IPS-18c (cell line): Measurements from ENCODE around the gene LONP1.

Experiments used
- H3K4me3 ChIP-seq: 2 replicates; pipeline ENCODE4 v1.7.0; 2013; ENCODE audit warnings: low read depth, mild to moderate bottlenecking, low read length, moderate library complexity; ENCODE audit not compliant: insufficient read depth
- H3K9me3 ChIP-seq: one replicate; pipeline ENCODE4 v1.6.1; 2013; ENCODE audit warnings: mild to moderate bottlenecking, low read length, moderate library complexity; ENCODE audit not compliant: control insufficient read depth, insufficient read depth

Gene LONP1

DNA sequence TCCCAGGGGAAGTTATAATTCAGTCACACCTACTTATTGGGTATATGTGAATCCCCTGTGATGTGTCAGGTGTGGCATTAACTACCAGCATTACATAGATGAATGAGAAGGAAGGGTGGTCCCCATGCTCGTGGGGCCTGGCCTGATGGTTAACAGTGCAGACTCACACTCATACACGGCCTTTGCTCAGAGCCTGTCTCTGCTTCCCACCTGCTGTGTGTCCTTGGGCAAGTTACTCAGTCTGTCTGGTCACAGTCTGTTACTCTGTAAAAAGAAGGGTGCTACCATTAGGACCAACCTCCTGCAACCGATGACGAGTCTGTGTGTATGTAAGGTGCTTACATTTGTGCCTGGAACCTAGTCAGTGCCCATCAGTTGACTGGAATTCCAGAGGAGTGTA lies 73.2 kb downstream of the LONP1 start:
- no peaks in the 10 kb centered on the region for H3K9me3 ChIP-seq
- no peak overlapping the region for H3K4me3 ChIP-seq

DNA sequence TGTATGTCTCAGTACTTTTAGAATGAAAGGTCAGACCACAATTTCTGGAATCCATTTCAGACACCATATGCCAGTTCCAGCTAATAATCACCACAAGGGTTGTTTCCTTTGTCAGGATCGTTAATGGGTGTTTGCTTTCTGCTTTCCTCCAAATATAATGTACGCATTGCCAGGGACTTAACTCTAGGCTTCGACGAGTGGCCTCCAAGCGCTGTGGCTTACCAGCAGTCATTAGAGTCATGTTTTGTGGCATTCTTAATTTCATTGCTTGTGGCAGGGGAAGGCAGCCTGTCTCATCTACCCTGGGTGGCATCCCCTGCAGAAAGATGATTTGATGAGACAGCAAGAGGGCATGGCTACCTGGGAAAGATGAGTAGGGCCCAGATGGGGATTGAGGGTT lies 74.5 kb downstream of the LONP1 start:
- Histone ChIP-seq H3K9me3 (no peaks in the 10 kb centered on the region), H3K4me3 (no peak overlapping the region)

DNA sequence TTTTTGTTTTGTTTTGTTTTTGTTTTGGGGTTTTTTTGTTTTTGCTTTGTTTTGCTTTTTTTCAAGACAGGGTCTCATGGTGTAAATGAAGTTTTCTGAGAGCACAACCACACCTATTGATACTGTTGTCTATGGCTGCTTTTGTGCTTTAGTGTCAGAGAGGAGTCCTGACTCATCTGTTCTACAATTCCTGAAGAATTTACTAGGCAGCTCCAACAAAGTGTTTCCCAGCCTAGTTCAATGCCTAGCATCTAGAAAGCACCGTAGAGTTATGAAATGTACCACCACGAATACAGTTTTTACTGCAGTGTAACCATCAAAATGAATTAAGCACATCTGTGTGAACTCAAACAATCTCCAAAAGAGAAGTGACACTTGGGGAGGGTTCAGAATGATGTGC lies 75.9 kb downstream of the LONP1 start:
- H3K9me3 ChIP-seq = no peaks in the 10 kb centered on the region

DNA sequence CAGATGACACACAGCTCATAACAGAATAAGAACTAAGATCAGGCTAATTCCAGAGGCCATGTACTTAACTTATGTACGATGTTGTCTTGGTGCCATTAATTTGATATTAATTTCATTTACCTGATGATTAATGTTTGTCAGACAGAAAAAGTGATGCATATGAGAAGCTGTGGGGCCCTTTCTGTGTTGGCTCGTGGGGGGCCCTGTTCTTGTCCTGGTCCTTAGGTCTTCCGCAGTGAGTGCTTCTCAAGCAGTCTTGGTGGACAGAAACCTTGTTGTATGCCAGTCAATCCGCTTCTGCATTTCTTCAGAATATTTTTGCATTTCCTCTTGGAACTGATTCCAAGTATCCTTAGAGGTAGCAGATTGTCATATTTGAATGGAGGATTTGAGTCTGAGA lies 76.9 kb downstream of the LONP1 start:
- Histone ChIP-seq H3K9me3 (no peaks in the 10 kb centered on the region), H3K4me3 (no peak overlapping the region)

More for the DNA sequence above, 75.9 kb downstream of the LONP1 start:
- H3K4me3 ChIP-seq = no peak overlapping the region

DNA sequence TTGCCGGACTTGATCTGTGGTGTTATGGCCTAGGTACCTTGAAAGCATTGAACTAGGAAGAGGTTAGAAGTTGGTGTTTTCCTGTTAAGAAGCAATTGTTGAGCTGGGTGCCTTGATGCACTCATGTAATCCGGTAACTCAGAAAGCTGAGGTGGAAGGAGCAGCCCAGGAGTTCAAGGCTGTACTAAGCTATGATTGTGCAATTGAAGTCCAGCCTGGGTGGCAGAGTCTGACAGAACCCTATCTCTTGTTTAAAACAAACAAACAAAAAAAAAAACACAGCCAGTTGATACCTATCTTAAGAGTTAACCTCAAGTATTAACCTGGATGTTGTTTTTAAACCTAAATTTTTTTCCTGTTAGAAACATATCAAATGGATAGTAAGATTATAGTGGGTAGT lies 77.7 kb downstream of the LONP1 start:
- H3K4me3 ChIP-seq = no peak overlapping the region
- H3K9me3 ChIP-seq = no peaks in the 10 kb centered on the region
